Natural killer cell (primary cell): ENCODE results near the gene CEP164. TPM values are rescaled to one million over a fixed set of nuclear protein-coding genes. Genes with fewer than 3 reads are reported as not detected.

Source experiments
- ATAC-seq, 3 donors: fragments of 150-1000 bp in 2 of 3; fragments of 200-7000 bp in 1 of 3; cut with Tn5 transposase; 1 replicate in 1 of 3; 2 replicates in 2 of 3; pipeline ENCODE4 v1.10.0; 2021; ENCODE audit warnings: mild to moderate bottlenecking in 2 of 3, moderate library complexity in 2 of 3
- DNase-seq, 2 donors: peaks; one replicate each; pipeline versions ENCODE4 v3.0.0 to v3.0.0-alpha.2; 2013 to 2021; ENCODE audit warnings: mixed read lengths in 1 of 2
- H3K27ac ChIP-seq: one replicate; pipeline ENCODE4 v1.5.1; 2013; ENCODE audit warnings: mild to moderate bottlenecking, low read length
- H3K27me3 ChIP-seq: one replicate; pipeline ENCODE4 v1.6.1; 2013; ENCODE audit warnings: low read length; ENCODE audit not compliant: control insufficient read depth, insufficient read depth
- H3K36me3 ChIP-seq: one replicate; pipeline ENCODE4 v1.6.1; 2013; ENCODE audit warnings: low read length; ENCODE audit not compliant: control insufficient read depth, insufficient read depth
- H3K4me1 ChIP-seq: one replicate; pipeline ENCODE4 v1.6.1; 2013; ENCODE audit warnings: low read length; ENCODE audit not compliant: control insufficient read depth, insufficient read depth
- H3K4me3 ChIP-seq: one replicate; pipeline ENCODE4 v1.5.1; 2013; ENCODE audit warnings: low read length
- H3K9me3 ChIP-seq: one replicate; pipeline ENCODE4 v1.6.1; 2013; ENCODE audit warnings: low read length; ENCODE audit not compliant: control insufficient read depth, insufficient read depth
- H3K27ac Mint-ChIP-seq, 2 donors: one replicate each; pipeline ENCODE4 v1.8.0; 2022; ENCODE audit warnings: mild to moderate bottlenecking in 2 of 2, mixed read lengths in 2 of 2, moderate library complexity in 1 of 2
- H3K27me3 Mint-ChIP-seq, 2 donors: one replicate each; pipeline ENCODE4 v1.8.0; 2022; ENCODE audit warnings: low read depth in 2 of 2, mixed read lengths in 2 of 2
- H3K36me3 Mint-ChIP-seq: one replicate; pipeline ENCODE4 v1.8.0; 2022; ENCODE audit warnings: mixed read lengths
- H3K4me1 Mint-ChIP-seq, 2 donors: one replicate each; pipeline ENCODE4 v1.8.0; 2022; ENCODE audit warnings: mixed read lengths in 2 of 2
- H3K4me3 Mint-ChIP-seq: one replicate; pipeline ENCODE4 v1.8.0; 2022; ENCODE audit warnings: mild to moderate bottlenecking, moderate library complexity, mixed read lengths
- H3K9me3 Mint-ChIP-seq, 2 donors: one replicate each; pipeline ENCODE4 v1.8.0; 2022; ENCODE audit warnings: mixed read lengths in 2 of 2
- CTCF ChIP-seq: fragments of 200-600 bp; IDR thresholded peaks from one replicate; pipeline ENCODE4 v1.8.0; 2022; ENCODE audit warnings: antibody characterized with exemption
- WGBS: methylation state at CpG from one replicate; pipeline ENCODE4 v1.1.7; 2013; ENCODE audit warnings: missing lambda C conversion rate; ENCODE audit not compliant: insufficient coverage; 5-methylcytosine and 5-hydroxymethylcytosine counted together
- intact Hi-C: fragments of 100-400 bp; cut with micrococcal nuclease; formaldehyde crosslinking; loops from one replicate; pipeline ENCODE4 v1.14.2; 2022
- total RNA-seq, 4 donors: library from RNA; stranded (reverse); fragments of 120-200 nt in 1 of 4; gene quantifications; one replicate each; pipeline versions ENCODE4 v1.2.3 to v1.2.4, GENCODE V29; 2013 to 2022

Gene CEP164
- total RNA-seq, 3 donors from 2014 or later (not counting 1 experiment from before 2014, with no cell fraction given): 45.6 to 49.9 (median 49.8) TPM

- H3K27me3 Mint-ChIP-seq: no peaks in the 10 kb centered on the region
- no peaks in the 10 kb centered on the region for H3K9me3 Mint-ChIP-seq
- Histone ChIP-seq H3K27me3 (no peaks in the 10 kb centered on the region), H3K27ac (no peak overlapping the region), H3K4me3 (no peak overlapping the region), H3K9me3 (no peaks in the 10 kb centered on the region), H3K36me3 (peaks cover 41% of the 10 kb centered on the region), H3K4me1 (no peaks in the 10 kb centered on the region)
- H3K4me1 Mint-ChIP-seq: peaks cover 0 to 3% of the 10 kb centered on the region in 2 donors
- DNase-seq (no peak), ATAC-seq (no peak)
- 90% methylated on average over 9 of the region's 9 CpGs for WGBS
- intact Hi-C loops: no loop called here
- no peak overlapping the region for H3K27ac Mint-ChIP-seq
- H3K36me3 Mint-ChIP-seq: peaks cover 10% of the 10 kb centered on the region
- TF ChIP-seq CTCF: no peak
- no peak overlapping the region for H3K4me3 Mint-ChIP-seq
These were observed 28.7 kb downstream of the CEP164 start for GRCh38 chr11:117356126-117356890.

GRCh38 chr11:117361432-117361831, 33.8 kb downstream of the CEP164 start:
- TF ChIP-seq CTCF: no peak
- DNase-seq (no peak), ATAC-seq (no peak)
- H3K4me1 ChIP-seq: no peaks in the 10 kb centered on the region
- no peaks in the 10 kb centered on the region for H3K4me1 Mint-ChIP-seq
- H3K27ac ChIP-seq: no peak overlapping the region
- H3K9me3 ChIP-seq: no peaks in the 10 kb centered on the region
- 91% methylated on average over 8 of the region's 8 CpGs for WGBS
- H3K27me3 ChIP-seq: no peaks in the 10 kb centered on the region
- no peak overlapping the region for H3K4me3 Mint-ChIP-seq
- H3K27me3 Mint-ChIP-seq: no peaks in the 10 kb centered on the region
- intact Hi-C loops: no loop called here
- peaks cover 41% of the 10 kb centered on the region for H3K36me3 ChIP-seq
- H3K9me3 Mint-ChIP-seq: no peaks in the 10 kb centered on the region
- no peak overlapping the region for H3K4me3 ChIP-seq
- H3K27ac Mint-ChIP-seq: no peak overlapping the region
- H3K36me3 Mint-ChIP-seq: peaks cover 24% of the 10 kb centered on the region

- H3K27ac ChIP-seq: no peak overlapping the region
- ATAC-seq (no peak), DNase-seq (no peak)
- Mint-ChIP-seq H3K27me3 (no peaks in the 10 kb centered on the region), H3K36me3 (peaks cover 14% of the 10 kb centered on the region), H3K4me3 (no peak overlapping the region), H3K27ac (no peak overlapping the region), H3K4me1 (no peaks in the 10 kb centered on the region), H3K9me3 (no peaks in the 10 kb centered on the region)
- intact Hi-C loops: no loop called here
- H3K27me3 ChIP-seq: no peaks in the 10 kb centered on the region
- TF ChIP-seq CTCF: no peak
- WGBS: 99% methylated on average over 6 of the region's 6 CpGs
- H3K4me3 ChIP-seq: no peak overlapping the region
- H3K9me3 ChIP-seq: no peaks in the 10 kb centered on the region
- H3K4me1 ChIP-seq: no peaks in the 10 kb centered on the region
- peaks cover 51% of the 10 kb centered on the region for H3K36me3 ChIP-seq
These were observed 38.6 kb downstream of the CEP164 start for GRCh38 chr11:117366248-117366647.

GRCh38 chr11:117366875-117367274, 39.2 kb downstream of the CEP164 start:
- no peak for DNase-seq
- Histone ChIP-seq H3K4me1 (no peaks in the 10 kb centered on the region), H3K4me3 (no peak overlapping the region), H3K36me3 (peaks cover 52% of the 10 kb centered on the region), H3K9me3 (no peaks in the 10 kb centered on the region), H3K27me3 (no peaks in the 10 kb centered on the region), H3K27ac (no peak overlapping the region)
- Mint-ChIP-seq H3K4me1 (no peaks in the 10 kb centered on the region), H3K36me3 (peaks cover 14% of the 10 kb centered on the region), H3K4me3 (no peak overlapping the region), H3K27me3 (no peaks in the 10 kb centered on the region), H3K9me3 (no peaks in the 10 kb centered on the region), H3K27ac (no peak overlapping the region)
- no peak for ATAC-seq
- 94% methylated on average over 2 of the region's 2 CpGs for WGBS
- TF ChIP-seq CTCF: no peak
- intact Hi-C loops: no loop called here
